HL-60 (cell line): ENCODE measurements around the gene HADH.

Source experiments
- DNase-seq, 2 experiments: peaks; one replicate each; pipeline ENCODE4 v3.0.0-alpha.2; 2010 to 2020; ENCODE audit warnings: low read depth in 1 of 2, low spot score in 1 of 2
- H3K27ac ChIP-seq: fragments of 250-450 bp; sonication (Bioruptor Pico); replicated peaks from 2 replicates; pipeline ENCODE4 v1.5.1; 2020; ENCODE audit warnings: mild to moderate bottlenecking, moderate library complexity
- H3K27me3 ChIP-seq: fragments of 250-450 bp; sonication (Bioruptor Pico); 2 replicates; pipeline ENCODE4 v1.5.1; 2021; ENCODE audit warnings: mild to moderate bottlenecking, moderate library complexity; ENCODE audit not compliant: insufficient read depth, poor library complexity, severe bottlenecking
- H3K4me3 ChIP-seq: replicated peaks from 2 replicates; pipeline ENCODE4 v1.5.1; 2011; ENCODE audit warnings: mild to moderate bottlenecking, control low read depth, low read length; ENCODE audit not compliant: insufficient read depth
- CTCF ChIP-seq: IDR thresholded peaks from one replicate; pipeline ENCODE4 v1.5.1; 2011; ENCODE audit warnings: low read length, control low read depth, inconsistent platforms; ENCODE audit not compliant: insufficient read depth
- GABPA ChIP-seq: IDR thresholded peaks from 2 replicates; pipeline ENCODE4 v1.6.1; 2012; ENCODE audit warnings: low read depth
- POLR2AphosphoS5 ChIP-seq: IDR thresholded peaks from 2 replicates; pipeline ENCODE4 v1.6.1; 2012; ENCODE audit warnings: low read depth
- REST ChIP-seq: IDR thresholded peaks from 2 replicates; pipeline ENCODE4 v1.6.1; 2012; ENCODE audit warnings: low read depth; ENCODE audit not compliant: insufficient replicate concordance
- SPI1 ChIP-seq: IDR thresholded peaks from 2 replicates; pipeline ENCODE4 v1.6.1; 2012; ENCODE audit warnings: low read depth, mild to moderate bottlenecking, borderline replicate concordance

The HADH gene

GRCh38 chr4:107977482-107977881 is 12.2 kb upstream of the HADH start:
- Histone ChIP-seq H3K27ac (no peak overlapping the region), H3K4me3 (no peak overlapping the region), H3K27me3 (no peaks in the 10 kb centered on the region)
- TF ChIP-seq POLR2AphosphoS5: no peak
- no peak for TF ChIP-seq SPI1
- no peak for TF ChIP-seq REST
- no peak for TF ChIP-seq CTCF
- no peak for TF ChIP-seq GABPA
- DNase-seq: no peak

GRCh38 chr4:107977966-107978705 is 11.6 kb upstream of the HADH start:
- TF ChIP-seq POLR2AphosphoS5 (no peak), CTCF (no peak), REST (no peak), GABPA (no peak), SPI1 (no peak)
- Histone ChIP-seq H3K27ac (no peak overlapping the region), H3K27me3 (no peaks in the 10 kb centered on the region), H3K4me3 (no peak overlapping the region)
- DNase-seq: no peak

- DNase-seq: no peak
- H3K27ac ChIP-seq: no peak overlapping the region
- no peak for TF ChIP-seq GABPA
- TF ChIP-seq REST: no peak
- TF ChIP-seq SPI1: no peak
- no peak for TF ChIP-seq POLR2AphosphoS5
- TF ChIP-seq CTCF: no peak
These were observed 10.8 kb upstream of the HADH start for GRCh38 chr4:107978716-107979451.

More at GRCh38 chr4:107978716-107979451, 10.8 kb upstream of the HADH start:
- Histone ChIP-seq H3K27me3 (no peaks in the 10 kb centered on the region), H3K4me3 (no peak overlapping the region)
